Stimulated activated CD4-positive, alpha-beta T cell treated with anti-CD3 and anti-CD28 coated beads, Interleukin-2, amount 100 ng/mL, for 24 hours (primary cell): ENCODE data around the gene TRAP1.
"Not testable (repeated sequence)": the region's sequence is repeated elsewhere in the genome, so short reads cannot be mapped to it uniquely, and the experiment has no call there.

Source experiments
- DNase-seq, 2 donors: peaks; one replicate each; pipeline ENCODE4 v3.0.0-alpha.2; 2020

Gene TRAP1

GRCh38 chr16:3608976-3609375, 108.3 kb downstream of the TRAP1 start:
- DNase-seq, result not testable (repeated sequence)

- DNase-seq, result no peak
These were observed 109.3 kb downstream of the TRAP1 start for GRCh38 chr16:3608069-3608468.
